Natural killer cell (primary cell): ENCODE data around the gene GPR152. TPM values are rescaled to one million over a fixed set of nuclear protein-coding genes. Genes with fewer than 3 reads are reported as not detected.
A peak's percentile ranks its signal among the peaks of the same experiment; 100 is the strongest.
"Not testable (repeated sequence)": the region's sequence is repeated elsewhere in the genome, so short reads cannot be mapped to it uniquely, and the experiment has no call there.

Experiments
- ATAC-seq, 3 donors: fragments of 150-1000 bp in 2 of 3; fragments of 200-7000 bp in 1 of 3; cut with Tn5 transposase; 1 replicate in 1 of 3; 2 replicates in 2 of 3; pipeline ENCODE4 v1.10.0; 2021; ENCODE audit warnings: mild to moderate bottlenecking in 2 of 3, moderate library complexity in 2 of 3
- DNase-seq, 2 donors: peaks; one replicate each; pipeline versions ENCODE4 v3.0.0 to v3.0.0-alpha.2; 2013 to 2021; ENCODE audit warnings: mixed read lengths in 1 of 2
- H3K27ac ChIP-seq: one replicate; pipeline ENCODE4 v1.5.1; 2013; ENCODE audit warnings: mild to moderate bottlenecking, low read length
- H3K27me3 ChIP-seq: one replicate; pipeline ENCODE4 v1.6.1; 2013; ENCODE audit warnings: low read length; ENCODE audit not compliant: control insufficient read depth, insufficient read depth
- H3K36me3 ChIP-seq: one replicate; pipeline ENCODE4 v1.6.1; 2013; ENCODE audit warnings: low read length; ENCODE audit not compliant: control insufficient read depth, insufficient read depth
- H3K4me1 ChIP-seq: one replicate; pipeline ENCODE4 v1.6.1; 2013; ENCODE audit warnings: low read length; ENCODE audit not compliant: control insufficient read depth, insufficient read depth
- H3K4me3 ChIP-seq: one replicate; pipeline ENCODE4 v1.5.1; 2013; ENCODE audit warnings: low read length
- H3K9me3 ChIP-seq: one replicate; pipeline ENCODE4 v1.6.1; 2013; ENCODE audit warnings: low read length; ENCODE audit not compliant: control insufficient read depth, insufficient read depth
- H3K27ac Mint-ChIP-seq, 2 donors: one replicate each; pipeline ENCODE4 v1.8.0; 2022; ENCODE audit warnings: mild to moderate bottlenecking in 2 of 2, mixed read lengths in 2 of 2, moderate library complexity in 1 of 2
- H3K27me3 Mint-ChIP-seq, 2 donors: one replicate each; pipeline ENCODE4 v1.8.0; 2022; ENCODE audit warnings: low read depth in 2 of 2, mixed read lengths in 2 of 2
- H3K36me3 Mint-ChIP-seq: one replicate; pipeline ENCODE4 v1.8.0; 2022; ENCODE audit warnings: mixed read lengths
- H3K4me1 Mint-ChIP-seq, 2 donors: one replicate each; pipeline ENCODE4 v1.8.0; 2022; ENCODE audit warnings: mixed read lengths in 2 of 2
- H3K4me3 Mint-ChIP-seq: one replicate; pipeline ENCODE4 v1.8.0; 2022; ENCODE audit warnings: mild to moderate bottlenecking, moderate library complexity, mixed read lengths
- H3K9me3 Mint-ChIP-seq, 2 donors: one replicate each; pipeline ENCODE4 v1.8.0; 2022; ENCODE audit warnings: mixed read lengths in 2 of 2
- WGBS: methylation state at CpG from one replicate; pipeline ENCODE4 v1.1.7; 2013; ENCODE audit warnings: missing lambda C conversion rate; ENCODE audit not compliant: insufficient coverage; 5-methylcytosine and 5-hydroxymethylcytosine counted together
- intact Hi-C: fragments of 100-400 bp; cut with micrococcal nuclease; formaldehyde crosslinking; loops from one replicate; pipeline ENCODE4 v1.14.2; 2022
- total RNA-seq, 4 donors: library from RNA; stranded (reverse); fragments of 120-200 nt in 1 of 4; gene quantifications; one replicate each; pipeline versions ENCODE4 v1.2.3 to v1.2.4, GENCODE V29; 2013 to 2022
- TF ChIP-seq, protein P1 (sequence below): fragments of 200-600 bp; IDR thresholded peaks from one replicate; pipeline ENCODE4 v1.8.0; 2022; ENCODE audit warnings: antibody characterized with exemption

Gene GPR152
- total RNA-seq, 3 donors from 2014 or later (not counting 1 experiment from before 2014, with no cell fraction given), result 0.25 TPM; not detected in 2

DNA sequence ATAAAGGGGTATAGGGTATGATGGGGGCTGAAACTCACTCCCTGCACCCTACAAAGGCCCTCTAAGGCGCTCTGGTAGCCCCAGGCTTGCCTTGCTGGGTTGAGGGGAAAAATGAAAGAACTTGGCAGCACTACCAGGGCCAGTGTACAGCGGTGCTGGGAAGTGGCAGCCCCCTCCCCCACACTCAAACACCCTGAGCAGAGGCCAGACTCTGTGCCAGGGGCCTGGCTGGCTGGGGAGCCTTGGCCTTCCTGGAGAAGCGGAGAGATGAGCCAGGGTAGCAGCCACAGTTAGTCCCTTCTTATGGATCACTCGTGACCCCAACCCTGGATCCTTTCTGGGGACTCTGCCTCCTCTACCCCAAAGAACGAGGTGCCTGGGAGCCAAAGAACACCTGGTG is 13.8 kb upstream of the GPR152 start:
- peaks cover 6% of the 10 kb centered on the region for H3K36me3 ChIP-seq
- Mint-ChIP-seq H3K27ac (peak overlapping the region; percentile 18 to 33), H3K9me3 (no peaks in the 10 kb centered on the region), H3K27me3 (no peaks in the 10 kb centered on the region), H3K4me3 (peak overlapping the region; percentile 21), H3K36me3 (no peaks in the 10 kb centered on the region), H3K4me1 (peaks cover 12 to 37% of the 10 kb centered on the region in 2 donors)
- WGBS, result 96% methylated on average over 4 of the region's 5 CpGs
- peaks cover 42% of the 10 kb centered on the region for H3K4me1 ChIP-seq
- H3K9me3 ChIP-seq, result no peaks in the 10 kb centered on the region
- H3K27me3 ChIP-seq, result no peaks in the 10 kb centered on the region
- DNase-seq (no peak), ATAC-seq (no peak)
- TF ChIP-seq, protein P1, sequence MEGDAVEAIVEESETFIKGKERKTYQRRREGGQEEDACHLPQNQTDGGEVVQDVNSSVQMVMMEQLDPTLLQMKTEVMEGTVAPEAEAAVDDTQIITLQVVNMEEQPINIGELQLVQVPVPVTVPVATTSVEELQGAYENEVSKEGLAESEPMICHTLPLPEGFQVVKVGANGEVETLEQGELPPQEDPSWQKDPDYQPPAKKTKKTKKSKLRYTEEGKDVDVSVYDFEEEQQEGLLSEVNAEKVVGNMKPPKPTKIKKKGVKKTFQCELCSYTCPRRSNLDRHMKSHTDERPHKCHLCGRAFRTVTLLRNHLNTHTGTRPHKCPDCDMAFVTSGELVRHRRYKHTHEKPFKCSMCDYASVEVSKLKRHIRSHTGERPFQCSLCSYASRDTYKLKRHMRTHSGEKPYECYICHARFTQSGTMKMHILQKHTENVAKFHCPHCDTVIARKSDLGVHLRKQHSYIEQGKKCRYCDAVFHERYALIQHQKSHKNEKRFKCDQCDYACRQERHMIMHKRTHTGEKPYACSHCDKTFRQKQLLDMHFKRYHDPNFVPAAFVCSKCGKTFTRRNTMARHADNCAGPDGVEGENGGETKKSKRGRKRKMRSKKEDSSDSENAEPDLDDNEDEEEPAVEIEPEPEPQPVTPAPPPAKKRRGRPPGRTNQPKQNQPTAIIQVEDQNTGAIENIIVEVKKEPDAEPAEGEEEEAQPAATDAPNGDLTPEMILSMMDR, result no peak
- H3K4me3 ChIP-seq, result no peak overlapping the region
- intact Hi-C loops, result loop anchor here (5.0 kb wide), 1 partner anchor 64 kb away; the partner anchor contains the start of genes PPP1CA and TBC1D10C
- H3K27ac ChIP-seq, result no peak overlapping the region

DNA sequence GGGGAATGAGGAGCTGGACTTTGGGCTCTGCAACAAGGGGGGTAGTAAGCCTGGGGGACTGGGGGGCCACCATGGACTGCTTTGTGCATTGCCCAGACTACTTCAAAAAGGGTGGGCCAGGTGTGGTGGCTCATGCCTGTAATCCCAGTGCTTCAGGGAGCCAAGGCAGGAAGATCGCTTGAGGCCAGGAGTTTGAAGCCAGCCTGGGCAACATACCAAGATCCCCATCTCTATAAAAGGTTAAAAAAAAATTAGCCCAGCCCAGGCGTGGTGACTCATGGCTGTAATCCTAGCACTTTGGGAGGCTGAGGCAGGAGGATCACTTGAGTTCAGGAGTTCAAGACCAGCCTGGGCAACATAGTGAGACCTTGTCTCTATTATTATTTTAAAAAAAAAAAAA is 13.0 kb upstream of the GPR152 start:
- H3K27me3 ChIP-seq, H3K27me3 Mint-ChIP-seq, H3K9me3 Mint-ChIP-seq, ATAC-seq, H3K36me3 ChIP-seq, H3K36me3 Mint-ChIP-seq, H3K9me3 ChIP-seq, DNase-seq: not testable (repeated sequence)
- Histone ChIP-seq H3K4me1 (peaks cover 42% of the 10 kb centered on the region), H3K4me3 (peak overlapping the region; percentile 62), H3K27ac (peak overlapping the region; percentile 83)
- 100% methylated on average over 2 of the region's 2 CpGs for WGBS
- Mint-ChIP-seq H3K27ac (peak overlapping the region; percentile 84 to 97), H3K4me3 (peak overlapping the region; percentile 81), H3K4me1 (peaks cover 12 to 37% of the 10 kb centered on the region in 2 donors)
- intact Hi-C loops, result loop anchor here (5.0 kb wide), 1 partner anchor 63 kb away; the partner anchor contains the start of genes PPP1CA and TBC1D10C

GRCh38 chr11:67465189-67465510 is 12.6 kb upstream of the GPR152 start:
- peak overlapping the region; percentile 81 for H3K4me3 Mint-ChIP-seq
- WGBS, result 72% methylated on average over 3 of the region's 3 CpGs
- intact Hi-C loops, result loop anchor here (5.0 kb wide), 1 partner anchor 63 kb away; the partner anchor contains the start of genes PPP1CA and TBC1D10C

GRCh38 chr11:67464411-67465188 is 12.1 kb upstream of the GPR152 start:
- H3K4me1 Mint-ChIP-seq, result peaks cover 12 to 42% of the 10 kb centered on the region in 2 donors
- intact Hi-C loops, result loop anchor here (5.0 kb wide), 2 partner anchors 37 to 62 kb away; partner anchors contain the start of genes PPP1CA, RPS6KB2 and TBC1D10C
- peak; percentile 89 to 95 for DNase-seq
- H3K4me3 ChIP-seq, result peak overlapping the region; percentile 62
- H3K36me3 Mint-ChIP-seq, result no peaks in the 10 kb centered on the region
- no peaks in the 10 kb centered on the region for H3K27me3 Mint-ChIP-seq
- no peaks in the 10 kb centered on the region for H3K27me3 ChIP-seq
- TF ChIP-seq, protein P1, result no peak
- H3K4me1 ChIP-seq, result peaks cover 40% of the 10 kb centered on the region
- no peaks in the 10 kb centered on the region for H3K9me3 Mint-ChIP-seq
- H3K27ac ChIP-seq, result peak overlapping the region; percentile 85
- peaks cover 6% of the 10 kb centered on the region for H3K36me3 ChIP-seq
- H3K9me3 ChIP-seq, result no peaks in the 10 kb centered on the region
- peak overlapping the region; percentile 81 for H3K4me3 Mint-ChIP-seq
- H3K27ac Mint-ChIP-seq, result peak overlapping the region; percentile 84 to 97
- WGBS, result 8% methylated on average over 54 of the region's 56 CpGs
- ATAC-seq, result peak; percentile 82 to 91 (median 83)

More at GRCh38 chr11:67465189-67465510, 12.6 kb upstream of the GPR152 start:
- TF ChIP-seq, protein P1, result no peak
- H3K36me3 Mint-ChIP-seq, result no peaks in the 10 kb centered on the region
- no peak for DNase-seq
- peaks cover 12 to 37% of the 10 kb centered on the region in 2 donors for H3K4me1 Mint-ChIP-seq
- Histone ChIP-seq H3K9me3 (no peaks in the 10 kb centered on the region), H3K36me3 (peaks cover 6% of the 10 kb centered on the region), H3K27ac (peak overlapping the region; percentile 83), H3K4me3 (peak overlapping the region; percentile 62), H3K4me1 (peaks cover 42% of the 10 kb centered on the region), H3K27me3 (no peaks in the 10 kb centered on the region)
- no peaks in the 10 kb centered on the region for H3K9me3 Mint-ChIP-seq
- no peak for ATAC-seq
- H3K27me3 Mint-ChIP-seq, result no peaks in the 10 kb centered on the region
- peak overlapping the region; percentile 84 to 97 for H3K27ac Mint-ChIP-seq
